Measurements from ENCODE around the gene TMEM250.

The TMEM250 gene

GRCh38 chr9:136124976-136125692 is 6.5 kb upstream of the TMEM250 start:
- DNase-seq (ENCODE audit: low read depth), result no peak
- TF ChIP-seq, protein P1, sequence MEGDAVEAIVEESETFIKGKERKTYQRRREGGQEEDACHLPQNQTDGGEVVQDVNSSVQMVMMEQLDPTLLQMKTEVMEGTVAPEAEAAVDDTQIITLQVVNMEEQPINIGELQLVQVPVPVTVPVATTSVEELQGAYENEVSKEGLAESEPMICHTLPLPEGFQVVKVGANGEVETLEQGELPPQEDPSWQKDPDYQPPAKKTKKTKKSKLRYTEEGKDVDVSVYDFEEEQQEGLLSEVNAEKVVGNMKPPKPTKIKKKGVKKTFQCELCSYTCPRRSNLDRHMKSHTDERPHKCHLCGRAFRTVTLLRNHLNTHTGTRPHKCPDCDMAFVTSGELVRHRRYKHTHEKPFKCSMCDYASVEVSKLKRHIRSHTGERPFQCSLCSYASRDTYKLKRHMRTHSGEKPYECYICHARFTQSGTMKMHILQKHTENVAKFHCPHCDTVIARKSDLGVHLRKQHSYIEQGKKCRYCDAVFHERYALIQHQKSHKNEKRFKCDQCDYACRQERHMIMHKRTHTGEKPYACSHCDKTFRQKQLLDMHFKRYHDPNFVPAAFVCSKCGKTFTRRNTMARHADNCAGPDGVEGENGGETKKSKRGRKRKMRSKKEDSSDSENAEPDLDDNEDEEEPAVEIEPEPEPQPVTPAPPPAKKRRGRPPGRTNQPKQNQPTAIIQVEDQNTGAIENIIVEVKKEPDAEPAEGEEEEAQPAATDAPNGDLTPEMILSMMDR (IDR thresholded peaks at IDR 0.05; ENCODE audit: low read depth, low read length, missing control alignments), result no peak
- H3K4me3 ChIP-seq (ENCODE audit: low read depth, low read length), result no peak overlapping the region
- in situ Hi-C loops (cut with HindIII; ENCODE audit: low sequenced_read_pairs), result no loop called here

- in situ Hi-C loops (cut with HindIII; ENCODE audit: low sequenced_read_pairs), result no loop called here
- TF ChIP-seq, protein P1 (IDR thresholded peaks at IDR 0.05; ENCODE audit: low read depth, low read length, missing control alignments), result peak; percentile 87
- no peak for DNase-seq (ENCODE audit: low read depth)
- H3K4me3 ChIP-seq (ENCODE audit: low read depth, low read length), result no peak overlapping the region
These were observed 4.0 kb upstream of the TMEM250 start for GRCh38 chr9:136122425-136123383.

- no peak for DNase-seq (ENCODE audit: low read depth)
- in situ Hi-C loops (cut with HindIII; ENCODE audit: low sequenced_read_pairs), result no loop called here
- H3K4me3 ChIP-seq (ENCODE audit: low read depth, low read length), result no peak overlapping the region
- TF ChIP-seq, protein P1 (IDR thresholded peaks at IDR 0.05; ENCODE audit: low read depth, low read length, missing control alignments), result no peak
These were observed 3.1 kb upstream of the TMEM250 start for GRCh38 chr9:136121801-136122200.

GRCh38 chr9:136120438-136120844 is 1.8 kb upstream of the TMEM250 start:
- in situ Hi-C loops (cut with HindIII; ENCODE audit: low sequenced_read_pairs), result no loop called here
- DNase-seq (ENCODE audit: low read depth), result no peak
- TF ChIP-seq, protein P1 (IDR thresholded peaks at IDR 0.05; ENCODE audit: low read depth, low read length, missing control alignments), result no peak
- H3K4me3 ChIP-seq (ENCODE audit: low read depth, low read length), result no peak overlapping the region

GRCh38 chr9:136119883-136120393 is 1.3 kb upstream of the TMEM250 start:
- TF ChIP-seq, protein P1 (IDR thresholded peaks at IDR 0.05; ENCODE audit: low read depth, low read length, missing control alignments), result no peak
- DNase-seq (ENCODE audit: low read depth), result no peak
- in situ Hi-C loops (cut with HindIII; ENCODE audit: low sequenced_read_pairs), result no loop called here
- H3K4me3 ChIP-seq (ENCODE audit: low read depth, low read length), result peak overlapping the region; percentile 73

GRCh38 chr9:136119061-136119882 is 597 bp upstream of the TMEM250 start:
- H3K4me3 ChIP-seq (ENCODE audit: low read depth, low read length), result peak overlapping the region; percentile 73
- TF ChIP-seq, protein P1 (IDR thresholded peaks at IDR 0.05; ENCODE audit: low read depth, low read length, missing control alignments), result no peak
- no peak for DNase-seq (ENCODE audit: low read depth)
- in situ Hi-C loops (cut with HindIII; ENCODE audit: low sequenced_read_pairs), result no loop called here
